GM23338 (cell line): Measurements from ENCODE around the gene ITPRIPL1. TPM values are rescaled to one million over a fixed set of nuclear protein-coding genes. Genes with fewer than 3 reads are reported as not detected.

Source experiments
- ATAC-seq: fragments of 200-7000 bp; cut with Tn5 transposase; 3 replicates; pipeline ENCODE4 v1.9.1; 2020
- DNase-seq: peaks from one replicate; pipeline ENCODE4 v3.0.0-alpha.2; 2015; ENCODE audit warnings: low spot score
- H2AFZ ChIP-seq: fragments of 200-600 bp; sonication (generic); 2 replicates; pipeline ENCODE4 v1.8.0; 2016; ENCODE audit warnings: antibody characterized with exemption, mild to moderate bottlenecking, moderate library complexity
- H3F3A ChIP-seq: fragments of 200-600 bp; sonication (generic); replicated peaks from 2 replicates; pipeline ENCODE4 v1.8.0; 2017; ENCODE audit warnings: antibody characterized with exemption, mixed run types, low read depth
- H3K27ac ChIP-seq: fragments of 200-600 bp; sonication (generic); 2 replicates; pipeline ENCODE4 v1.6.1; 2016; ENCODE audit warnings: low read depth
- H3K27me3 ChIP-seq: fragments of 200-600 bp; sonication (generic); 2 replicates; pipeline ENCODE4 v1.8.0; 2016; ENCODE audit warnings: mild to moderate bottlenecking, mixed run types, moderate library complexity; ENCODE audit not compliant: insufficient read depth
- H3K36me3 ChIP-seq: fragments of 200-600 bp; sonication (generic); 2 replicates; pipeline ENCODE4 v1.8.0; 2016; ENCODE audit warnings: mild to moderate bottlenecking; ENCODE audit not compliant: insufficient read depth
- H3K4me1 ChIP-seq: fragments of 200-600 bp; sonication (generic); 2 replicates; pipeline ENCODE4 v1.8.0; 2016; ENCODE audit warnings: mild to moderate bottlenecking, moderate library complexity; ENCODE audit not compliant: insufficient read depth
- H3K4me2 ChIP-seq: fragments of 200-600 bp; sonication (generic); 2 replicates; pipeline ENCODE4 v1.7.1; 2017; ENCODE audit warnings: mixed run types
- H3K4me3 ChIP-seq: fragments of 200-600 bp; sonication (generic); 2 replicates; pipeline ENCODE4 v1.6.1; 2016; ENCODE audit warnings: mixed run types
- H3K79me2 ChIP-seq: fragments of 200-600 bp; sonication (generic); replicated peaks from 2 replicates; pipeline ENCODE4 v1.8.0; 2017; ENCODE audit warnings: mild to moderate bottlenecking; ENCODE audit not compliant: insufficient read depth
- H3K9me2 ChIP-seq: fragments of 200-600 bp; sonication (generic); 2 replicates; pipeline ENCODE4 v1.8.0; 2017; ENCODE audit not compliant: insufficient read depth
- H4K20me1 ChIP-seq: fragments of 200-600 bp; sonication (generic); replicated peaks from 2 replicates; pipeline ENCODE4 v1.8.0; 2017; ENCODE audit warnings: mild to moderate bottlenecking; ENCODE audit not compliant: insufficient read depth
- H3K27ac Mint-ChIP-seq: 2 replicates; pipeline ENCODE4 v1.8.0; 2020; ENCODE audit warnings: inconsistent platforms, mild to moderate bottlenecking, moderate library complexity, mixed read lengths
- H3K27me3 Mint-ChIP-seq: 3 replicates; pipeline ENCODE4 v1.8.0; 2022; ENCODE audit warnings: low read depth, mild to moderate bottlenecking, moderate library complexity, mixed read lengths, inconsistent platforms; ENCODE audit not compliant: insufficient read depth, poor library complexity
- H3K36me3 Mint-ChIP-seq: 3 replicates; pipeline ENCODE4 v1.8.0; 2021; ENCODE audit warnings: low read depth, mild to moderate bottlenecking, inconsistent platforms, moderate library complexity, mixed read lengths
- H3K4me1 Mint-ChIP-seq: 3 replicates; pipeline ENCODE4 v1.8.0; 2020; ENCODE audit warnings: mild to moderate bottlenecking, inconsistent platforms, mixed read lengths
- H3K4me3 Mint-ChIP-seq: 3 replicates; pipeline ENCODE4 v1.8.0; 2021; ENCODE audit warnings: moderate library complexity, mild to moderate bottlenecking, inconsistent platforms, mixed read lengths
- H3K9me3 Mint-ChIP-seq: 3 replicates; pipeline ENCODE4 v1.8.0; 2020; ENCODE audit warnings: moderate library complexity, mild to moderate bottlenecking, inconsistent platforms, mixed read lengths
- CREB1 ChIP-seq: fragments of 250-450 bp; sonication (Bioruptor Pico); IDR thresholded peaks from 2 replicates; pipeline ENCODE4 v1.5.0; 2020; ENCODE audit warnings: low read depth, mild to moderate bottlenecking, moderate library complexity
- CTCF ChIP-seq, 2 experiments: fragments of 200-600 bp in 1 of 2; sonication (generic) in 1 of 2; conservative IDR thresholded peaks; 2 replicates each; pipeline versions ENCODE4 v1.5.1 to v1.6.1; 2016 to 2017; ENCODE audit warnings: antibody characterized with exemption in 2 of 2, low read depth in 2 of 2, mild to moderate bottlenecking in 2 of 2, moderate library complexity in 1 of 2
- ETS1 ChIP-seq: IDR thresholded peaks from 2 replicates; pipeline ENCODE4 v1.6.1; 2016; ENCODE audit warnings: antibody characterized with exemption
- EZH2 ChIP-seq: fragments of 200-600 bp; sonication (generic); IDR thresholded peaks from one replicate; pipeline ENCODE4 v1.8.0; 2017; ENCODE audit warnings: antibody characterized with exemption, mild to moderate bottlenecking, low read depth; ENCODE audit not compliant: unreplicated experiment
- EZH2phosphoT487 ChIP-seq: fragments of 200-600 bp; sonication (generic); IDR thresholded peaks from one replicate; pipeline ENCODE4 v1.8.1; 2018; ENCODE audit warnings: antibody characterized with exemption; ENCODE audit not compliant: unreplicated experiment
- JUNB ChIP-seq: IDR thresholded peaks from one replicate; pipeline ENCODE4 v1.6.1; 2016; ENCODE audit warnings: antibody characterized with exemption; ENCODE audit not compliant: unreplicated experiment
- NANOG ChIP-seq: IDR thresholded peaks from 2 replicates; pipeline ENCODE4 v1.6.1; 2016; ENCODE audit warnings: antibody characterized with exemption, borderline replicate concordance
- POLR2AphosphoS5 ChIP-seq: IDR thresholded peaks from 2 replicates; pipeline ENCODE4 v1.6.1; 2016; ENCODE audit warnings: antibody characterized with exemption, low read depth
- REST ChIP-seq: IDR thresholded peaks from one replicate; pipeline ENCODE4 v1.6.1; 2018; ENCODE audit warnings: antibody characterized with exemption; ENCODE audit not compliant: unreplicated experiment
- STAT1 ChIP-seq: IDR thresholded peaks from one replicate; pipeline ENCODE4 v1.6.1; 2016; ENCODE audit warnings: antibody characterized with exemption; ENCODE audit not compliant: unreplicated experiment
- ZNF114 ChIP-seq: fragments of 250-450 bp; sonication (Bioruptor Pico); IDR thresholded peaks from 2 replicates; pipeline ENCODE4 v1.5.0; 2020; ENCODE audit warnings: mild to moderate bottlenecking, moderate library complexity
- ZNF331 ChIP-seq: fragments of 250-450 bp; sonication (Bioruptor Pico); IDR thresholded peaks from 2 replicates; pipeline ENCODE4 v1.5.0; 2020; ENCODE audit warnings: low read depth, mild to moderate bottlenecking, moderate library complexity
- ZNF462 ChIP-seq: fragments of 250-450 bp; sonication (Bioruptor Pico); IDR thresholded peaks from 2 replicates; pipeline ENCODE4 v1.5.0; 2020; ENCODE audit warnings: mild to moderate bottlenecking, moderate library complexity
- polyA plus RNA-seq: library from polyadenylated mRNA; unstranded; fragments of >200 nt; fragmentation: Nextera tagmentation; extraction: Ambion mirVana; gene quantifications from 2 replicates; pipeline ENCODE4 v1.2.1, GENCODE V29; 2016
- total RNA-seq: library from RNA; depleted of rRNA; stranded (reverse); fragments of >200 nt; shearing (Covaris generic); gene quantifications from 2 replicates; pipeline ENCODE4 v1.2.3, GENCODE V29; 2014

Gene ITPRIPL1
- total and polyA plus RNA-seq, 2 experiments from 2014 or later: 5.3 to 14.0 TPM

GRCh38 chr2:96291751-96292150 lies 33.4 kb upstream of the ITPRIPL1 start:
- Histone ChIP-seq H3K79me2 (no peaks in the 10 kb centered on the region), H2AFZ (no peak overlapping the region), H3K4me2 (no peak overlapping the region), H3K36me3 (peaks cover 91% of the 10 kb centered on the region), H3K4me1 (no peaks in the 10 kb centered on the region), H3F3A (no peaks in the 10 kb centered on the region), H4K20me1 (peaks cover 5% of the 10 kb centered on the region), H3K4me3 (no peak overlapping the region), H3K27me3 (no peaks in the 10 kb centered on the region), H3K27ac (no peak overlapping the region), H3K9me2 (no peaks in the 10 kb centered on the region)
- ATAC-seq (no peak), DNase-seq (no peak)
- Mint-ChIP-seq H3K36me3 (peaks cover 94% of the 10 kb centered on the region), H3K9me3 (no peaks in the 10 kb centered on the region), H3K4me3 (no peak overlapping the region), H3K27ac (no peak overlapping the region), H3K27me3 (peaks cover 2% of the 10 kb centered on the region), H3K4me1 (no peaks in the 10 kb centered on the region)
- TF ChIP-seq STAT1 (no peak), EZH2phosphoT487 (no peak), ZNF114 (no peak), ZNF331 (CRISPR knock-in tag) (no peak), NANOG (no peak), EZH2 (no peak), CREB1 (no peak), REST (no peak), JUNB (no peak), CTCF (conservative IDR thresholded peaks at IDR 0.05; ENCODE audit: low read depth in 2 of 2) (no peak), ETS1 (no peak), ZNF462 (CRISPR knock-in tag) (no peak), POLR2AphosphoS5 (no peak)
